HG03342 (cell line): ENCODE data around the gene PET100.

Experiments used
- ATAC-seq: cut with Tn5 transposase; IDR thresholded peaks from one replicate; pipeline ENCODE4 v1.9.1; 2021; ENCODE audit warnings: mild to moderate bottlenecking, moderate library complexity; ENCODE audit not compliant: unreplicated experiment

PET100 gene

DNA sequence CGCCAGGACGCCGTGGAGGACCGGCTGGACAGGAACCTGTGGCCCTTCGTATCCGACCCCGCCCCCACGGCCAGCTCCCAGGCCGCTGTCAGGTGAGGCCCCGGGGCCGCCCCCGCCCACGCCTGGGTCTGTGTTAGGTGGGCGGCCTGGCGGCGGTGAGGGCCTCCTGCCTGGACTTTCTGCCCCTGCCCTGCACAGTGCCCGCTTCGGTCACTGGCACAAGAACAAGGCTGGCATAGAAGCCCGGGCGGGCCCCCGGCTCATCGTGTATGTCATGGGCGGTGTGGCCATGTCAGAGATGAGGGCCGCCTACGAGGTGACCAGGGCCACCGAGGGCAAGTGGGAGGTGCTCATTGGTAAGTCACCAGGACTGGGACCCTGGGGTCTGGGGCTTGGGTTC, 17.6 kb downstream of the PET100 start:
- no peak for ATAC-seq

DNA sequence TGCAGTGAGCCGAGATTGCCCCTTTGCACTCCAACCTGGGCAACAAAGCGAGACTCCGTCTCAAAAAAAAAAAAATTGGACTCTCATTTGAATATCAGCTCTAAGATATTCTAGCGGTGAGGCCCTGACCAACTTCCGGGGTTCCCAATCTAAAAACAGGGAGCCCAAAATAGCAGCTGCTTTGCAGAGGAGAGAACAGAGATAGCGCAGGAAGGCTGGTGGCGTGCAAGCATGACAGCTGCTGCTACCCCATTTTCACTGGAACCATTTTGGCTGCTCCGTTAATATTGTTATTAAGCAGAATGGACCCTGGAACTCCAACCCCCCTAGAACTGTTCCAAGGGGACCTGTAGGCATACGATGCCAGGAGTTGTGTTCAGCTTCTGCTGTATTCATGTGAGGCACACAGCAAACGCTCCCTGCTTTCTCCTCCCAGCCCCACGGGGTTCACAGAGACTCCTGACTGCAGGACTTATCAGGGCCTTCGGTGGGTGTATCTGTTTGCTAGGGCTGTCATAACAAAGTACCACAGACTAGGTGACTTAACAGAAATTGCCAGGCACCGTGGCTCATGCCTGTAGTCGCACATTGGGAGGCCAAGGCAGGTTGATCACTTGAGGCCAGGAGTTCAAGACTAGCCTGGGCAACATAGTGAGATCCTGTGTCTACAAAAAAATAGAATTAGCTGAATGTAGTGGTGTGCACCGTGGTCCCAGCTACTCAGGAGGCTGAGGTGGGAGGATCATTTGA, 18.8 kb downstream of the PET100 start:
- ATAC-seq: no peak

- no peak for ATAC-seq
Measured at GRCh38 chr19:7650148-7650547, 20.6 kb downstream of the PET100 start.

GRCh38 chr19:7652061-7652641, 22.6 kb downstream of the PET100 start:
- ATAC-seq: peak; percentile 48

DNA sequence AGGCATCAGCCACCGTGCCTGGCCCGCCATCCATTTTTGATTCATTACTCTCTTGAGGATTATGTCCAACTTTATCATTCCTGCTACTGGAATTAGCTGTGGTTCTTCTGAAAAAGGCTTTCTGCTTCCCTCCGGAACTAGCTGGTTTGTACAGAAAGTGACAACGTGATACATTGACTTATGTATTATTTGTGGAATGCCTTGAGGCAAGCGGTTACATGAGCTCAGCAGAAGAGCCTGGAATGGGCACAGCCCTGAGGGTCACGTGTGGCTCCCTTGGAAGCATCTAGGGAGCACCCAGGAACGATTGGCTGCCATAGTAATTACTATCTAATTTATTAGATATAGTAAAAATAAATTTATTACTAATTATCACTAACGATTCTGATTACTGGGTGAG, 24.8 kb downstream of the PET100 start:
- ATAC-seq: no peak

GRCh38 chr19:7655581-7655980, 26.0 kb downstream of the PET100 start:
- no peak for ATAC-seq

GRCh38 chr19:7657131-7657751, 27.6 kb downstream of the PET100 start:
- no peak for ATAC-seq

- ATAC-seq: peak; percentile 86
Measured at GRCh38 chr19:7658219-7658686, 28.7 kb downstream of the PET100 start.

DNA sequence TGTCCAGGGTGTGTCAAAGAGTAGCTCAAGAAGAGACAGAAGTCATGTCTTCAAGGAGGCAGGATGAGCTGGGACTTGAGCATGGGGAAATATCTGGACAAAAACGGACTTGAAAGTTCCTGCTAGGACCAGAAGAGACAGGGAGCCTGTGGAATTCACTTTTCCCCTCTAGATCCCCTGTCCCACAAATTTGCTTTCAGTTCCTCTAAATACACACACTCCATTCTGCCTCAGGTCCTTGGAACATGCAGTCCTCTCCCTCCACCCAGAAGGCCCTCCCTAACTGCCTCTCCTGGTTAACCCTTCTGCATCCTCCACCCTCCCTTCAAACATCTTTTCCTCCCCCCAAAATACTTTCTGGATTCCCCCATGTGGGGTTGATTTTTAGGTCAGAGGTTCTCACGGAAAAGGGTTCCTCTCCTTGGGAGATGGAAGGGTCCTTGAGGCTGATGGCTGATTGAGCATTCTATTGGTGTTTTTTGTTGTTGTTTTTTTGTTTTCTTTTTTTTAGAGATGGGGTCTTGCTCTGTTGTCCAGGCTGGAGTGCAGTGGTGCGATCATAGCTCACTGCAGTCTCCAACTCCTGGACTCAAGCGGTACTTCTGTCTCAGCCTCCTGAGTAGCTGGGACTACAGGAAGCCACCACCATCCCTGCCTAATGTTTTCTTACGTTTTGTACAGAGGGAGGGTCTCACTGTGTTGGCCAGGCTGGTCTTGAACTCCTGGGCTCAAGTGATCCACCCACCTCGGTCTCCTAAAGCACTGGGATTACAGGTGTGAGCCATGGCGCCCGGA, 32.3 kb downstream of the PET100 start:
- no peak for ATAC-seq

- ATAC-seq: no peak
Measured at GRCh38 chr19:7662657-7663056, 33.1 kb downstream of the PET100 start.

DNA sequence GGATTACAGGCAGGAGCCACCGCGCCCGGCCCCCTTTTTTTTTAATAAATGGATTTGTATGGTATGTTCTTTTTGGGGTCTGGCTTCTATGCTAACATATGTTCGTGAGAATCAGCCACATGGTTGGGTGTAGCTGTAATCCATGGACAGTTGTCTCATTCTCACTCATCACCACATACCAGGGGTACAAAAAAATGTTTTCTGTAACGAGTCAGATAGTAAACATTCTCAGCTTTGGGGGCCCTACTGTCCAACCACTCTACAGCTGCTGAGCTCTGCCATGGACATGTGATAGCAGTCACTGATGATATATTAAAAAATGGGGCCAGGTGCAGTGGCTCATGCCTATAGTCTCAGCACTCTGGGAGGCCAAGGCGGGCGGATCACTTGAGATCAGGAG, 34.1 kb downstream of the PET100 start:
- ATAC-seq: no peak

DNA sequence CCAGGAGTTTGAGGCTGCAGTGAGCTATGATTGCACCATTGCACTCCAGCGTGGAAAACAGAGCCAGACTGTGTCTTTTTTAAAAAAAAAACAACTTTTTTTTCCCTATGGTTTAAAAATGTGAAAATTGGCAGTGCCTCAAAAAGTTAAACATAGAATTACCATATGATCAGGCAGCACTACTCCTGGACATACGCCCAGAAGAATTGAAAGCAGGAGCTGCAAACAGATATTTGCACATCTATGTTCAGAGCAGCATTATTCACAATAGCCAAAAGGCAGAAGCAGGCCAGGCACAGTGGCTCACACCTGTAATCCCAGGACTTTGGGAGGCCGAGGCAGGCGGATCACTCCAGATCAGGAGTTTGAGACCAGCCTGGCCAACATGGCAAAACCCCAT, 35.5 kb downstream of the PET100 start:
- no peak for ATAC-seq

GRCh38 chr19:7668842-7669241, 39.2 kb downstream of the PET100 start, which contains the start of gene RETN:
RETN (plus strand) TSS chr19:7669049; CDS start chr19:7669327, 278 bp downstream.
- no peak for ATAC-seq

GRCh38 chr19:7669641-7670040, 40.0 kb downstream of the PET100 start:
- no peak for ATAC-seq

DNA sequence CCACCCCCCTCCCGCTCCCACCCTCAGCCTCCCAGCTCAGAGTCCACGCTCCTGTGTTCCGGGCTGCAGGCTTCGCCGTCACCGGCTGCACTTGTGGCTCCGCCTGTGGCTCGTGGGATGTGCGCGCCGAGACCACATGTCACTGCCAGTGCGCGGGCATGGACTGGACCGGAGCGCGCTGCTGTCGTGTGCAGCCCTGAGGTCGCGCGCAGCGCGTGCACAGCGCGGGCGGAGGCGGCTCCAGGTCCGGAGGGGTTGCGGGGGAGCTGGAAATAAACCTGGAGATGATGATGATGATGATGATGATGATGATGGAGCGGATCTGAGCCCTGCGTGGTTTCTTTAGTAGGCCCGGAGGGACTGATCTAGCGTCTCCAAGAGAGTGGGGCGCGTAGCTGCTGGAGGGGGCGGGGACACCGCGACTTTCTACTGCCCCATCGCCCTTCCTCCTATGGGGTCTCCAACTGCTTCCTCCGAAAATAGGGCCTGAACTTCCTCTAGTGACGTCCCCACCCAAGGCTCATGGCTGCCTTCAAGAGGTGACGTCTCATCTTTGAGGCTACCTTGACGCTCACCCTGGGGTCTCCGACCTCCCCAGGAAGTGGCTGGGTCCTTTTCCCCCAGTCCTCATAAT, 40.7 kb downstream of the PET100 start:
- no peak for ATAC-seq

GRCh38 chr19:7670790-7671189, 41.2 kb downstream of the PET100 start:
- no peak for ATAC-seq

GRCh38 chr19:7672522-7672921, 42.9 kb downstream of the PET100 start:
- no peak for ATAC-seq

GRCh38 chr19:7674010-7675005, 44.7 kb downstream of the PET100 start:
- ATAC-seq: no peak

GRCh38 chr19:7676376-7676775, 46.8 kb downstream of the PET100 start:
- ATAC-seq: no peak

GRCh38 chr19:7676854-7677253, 47.3 kb downstream of the PET100 start, which contains the start of gene MCEMP1:
MCEMP1 (plus strand) TSS chr19:7677090; CDS start chr19:7677121, 31 bp downstream.
- ATAC-seq: no peak
